Activated CD4-positive, alpha-beta T cell treated with anti-CD3 and anti-CD28 coated beads, Interleukin-2, amount 10 ng/mL, durations not matched to agents 24 days and 14 days (primary cell): ENCODE results near the gene LPCAT1. TPM values are rescaled to one million over a fixed set of nuclear protein-coding genes. Genes with fewer than 3 reads are reported as not detected.
A peak's percentile ranks its signal among the peaks of the same experiment; 100 is the strongest.
"Not testable (repeated sequence)": the region's sequence is repeated elsewhere in the genome, so short reads cannot be mapped to it uniquely, and the experiment has no call there.

Source experiments
- DNase-seq: peaks from one replicate; pipeline ENCODE4 v3.0.0; 2022
- H3K27ac Mint-ChIP-seq: one replicate; pipeline ENCODE4 v1.8.0; 2022; ENCODE audit warnings: mild to moderate bottlenecking, mixed read lengths
- H3K27me3 Mint-ChIP-seq: one replicate; pipeline ENCODE4 v1.8.0; 2022; ENCODE audit warnings: mixed read lengths
- H3K36me3 Mint-ChIP-seq: one replicate; pipeline ENCODE4 v1.8.0; 2022; ENCODE audit warnings: low read depth, mild to moderate bottlenecking, mixed read lengths
- H3K4me1 Mint-ChIP-seq: one replicate; pipeline ENCODE4 v1.8.0; 2021; ENCODE audit warnings: mixed read lengths
- H3K4me3 Mint-ChIP-seq: one replicate; pipeline ENCODE4 v1.8.0; 2022; ENCODE audit warnings: mild to moderate bottlenecking, moderate library complexity, mixed read lengths
- H3K9me3 Mint-ChIP-seq: one replicate; pipeline ENCODE4 v1.8.0; 2021; ENCODE audit warnings: mixed read lengths
- intact Hi-C: fragments of 100-400 bp; cut with micrococcal nuclease; formaldehyde crosslinking; loops from one replicate; pipeline ENCODE4 v1.15.1; 2023
- total RNA-seq: library from RNA; stranded (reverse); gene quantifications from 2 replicates; pipeline ENCODE4 v1.2.3, GENCODE V29; 2022

The LPCAT1 gene
- 93.2 and 95.6 TPM in 2 replicates for total RNA-seq

- Mint-ChIP-seq H3K27me3 (peaks cover 5% of the 10 kb centered on the region), H3K9me3 (no peaks in the 10 kb centered on the region), H3K27ac (peak within 1 kb of the TSS; percentile 70), H3K36me3 (peaks cover 16% of the 10 kb centered on the region), H3K4me1 (peaks cover 18% of the 10 kb centered on the region), H3K4me3 (peak within 1 kb of the TSS; percentile 89)
- intact Hi-C loops = loop anchor here (1.0 to 10.0 kb wide), 5 partner anchors 12 to 271 kb away; partner anchors contain the start of genes CLPTM1L and MRPL36
- DNase-seq = peak; percentile 95
These were observed at the start of gene LPCAT1 for GRCh38 chr5:1523793-1524480. TSS of gene LPCAT1 (minus strand) at chr5:1523960. CDS start at chr5:1523844, 116 bp downstream.

- H3K36me3 Mint-ChIP-seq, H3K27me3 Mint-ChIP-seq, H3K4me1 Mint-ChIP-seq, intact Hi-C loops, H3K9me3 Mint-ChIP-seq, DNase-seq, H3K27ac Mint-ChIP-seq, H3K4me3 Mint-ChIP-seq: not testable (repeated sequence)
These were observed 48.1 kb upstream of the LPCAT1 start for GRCh38 chr5:1571875-1572274.

GRCh38 chr5:1570975-1571374, 47.2 kb upstream of the LPCAT1 start:
- Mint-ChIP-seq H3K4me1 (no peaks in the 10 kb centered on the region), H3K36me3 (peaks cover 7% of the 10 kb centered on the region), H3K4me3 (no peak overlapping the region), H3K27ac (no peak overlapping the region), H3K9me3 (peaks cover 3% of the 10 kb centered on the region), H3K27me3 (no peaks in the 10 kb centered on the region)
- no peak for DNase-seq
- intact Hi-C loops = no loop called here

- no peak overlapping the region for H3K27ac Mint-ChIP-seq
- H3K36me3 Mint-ChIP-seq = peaks cover 7% of the 10 kb centered on the region
- intact Hi-C loops = no loop called here
- H3K4me1 Mint-ChIP-seq = no peaks in the 10 kb centered on the region
- no peaks in the 10 kb centered on the region for H3K27me3 Mint-ChIP-seq
- DNase-seq = no peak
- peaks cover 3% of the 10 kb centered on the region for H3K9me3 Mint-ChIP-seq
- no peak overlapping the region for H3K4me3 Mint-ChIP-seq
These were observed 44.6 kb upstream of the LPCAT1 start for GRCh38 chr5:1568201-1568979.

GRCh38 chr5:1567527-1568200, 43.9 kb upstream of the LPCAT1 start:
- H3K27ac Mint-ChIP-seq, H3K4me1 Mint-ChIP-seq, H3K27me3 Mint-ChIP-seq, H3K4me3 Mint-ChIP-seq, DNase-seq, intact Hi-C loops, H3K36me3 Mint-ChIP-seq, H3K9me3 Mint-ChIP-seq: not testable (repeated sequence)

- intact Hi-C loops = no loop called here
- no peaks in the 10 kb centered on the region for H3K4me1 Mint-ChIP-seq
- H3K27ac Mint-ChIP-seq = no peak overlapping the region
- H3K36me3 Mint-ChIP-seq = peaks cover 7% of the 10 kb centered on the region
- no peak for DNase-seq
- H3K27me3 Mint-ChIP-seq = no peaks in the 10 kb centered on the region
- H3K9me3 Mint-ChIP-seq = peaks cover 3% of the 10 kb centered on the region
- no peak overlapping the region for H3K4me3 Mint-ChIP-seq
These were observed 42.3 kb upstream of the LPCAT1 start for GRCh38 chr5:1565737-1566734.

GRCh38 chr5:1564824-1565736, 41.3 kb upstream of the LPCAT1 start:
- H3K27ac Mint-ChIP-seq = no peak overlapping the region
- no peak overlapping the region for H3K4me3 Mint-ChIP-seq
- H3K27me3 Mint-ChIP-seq = peaks cover 1% of the 10 kb centered on the region
- no peaks in the 10 kb centered on the region for H3K36me3 Mint-ChIP-seq
- intact Hi-C loops = no loop called here
- no peaks in the 10 kb centered on the region for H3K9me3 Mint-ChIP-seq
- no peak for DNase-seq
- no peaks in the 10 kb centered on the region for H3K4me1 Mint-ChIP-seq

- H3K4me1 Mint-ChIP-seq = no peaks in the 10 kb centered on the region
- intact Hi-C loops = no loop called here
- DNase-seq = no peak
- no peaks in the 10 kb centered on the region for H3K9me3 Mint-ChIP-seq
- no peak overlapping the region for H3K4me3 Mint-ChIP-seq
- H3K27ac Mint-ChIP-seq = no peak overlapping the region
- H3K36me3 Mint-ChIP-seq = no peaks in the 10 kb centered on the region
- H3K27me3 Mint-ChIP-seq = peaks cover 4% of the 10 kb centered on the region
These were observed 40.5 kb upstream of the LPCAT1 start for GRCh38 chr5:1564182-1564748.

- Mint-ChIP-seq H3K4me1 (no peaks in the 10 kb centered on the region), H3K4me3 (no peak overlapping the region), H3K27ac (no peak overlapping the region), H3K36me3 (no peaks in the 10 kb centered on the region), H3K27me3 (peaks cover 6% of the 10 kb centered on the region), H3K9me3 (no peaks in the 10 kb centered on the region)
- no peak for DNase-seq
- intact Hi-C loops = no loop called here
These were observed 39.9 kb upstream of the LPCAT1 start for GRCh38 chr5:1563617-1564181.

- Mint-ChIP-seq H3K4me1 (no peaks in the 10 kb centered on the region), H3K27me3 (peaks cover 6% of the 10 kb centered on the region), H3K27ac (no peak overlapping the region), H3K36me3 (no peaks in the 10 kb centered on the region), H3K9me3 (no peaks in the 10 kb centered on the region), H3K4me3 (no peak overlapping the region)
- intact Hi-C loops = no loop called here
- no peak for DNase-seq
These were observed 39.3 kb upstream of the LPCAT1 start for GRCh38 chr5:1563051-1563461.

- no peaks in the 10 kb centered on the region for H3K36me3 Mint-ChIP-seq
- H3K4me1 Mint-ChIP-seq = no peaks in the 10 kb centered on the region
- intact Hi-C loops = no loop called here
- no peak overlapping the region for H3K27ac Mint-ChIP-seq
- no peak for DNase-seq
- no peaks in the 10 kb centered on the region for H3K9me3 Mint-ChIP-seq
- peaks cover 6% of the 10 kb centered on the region for H3K27me3 Mint-ChIP-seq
- H3K4me3 Mint-ChIP-seq = no peak overlapping the region
These were observed 38.8 kb upstream of the LPCAT1 start for GRCh38 chr5:1562599-1562998.

GRCh38 chr5:1561402-1561929, 37.7 kb upstream of the LPCAT1 start:
- no peak for DNase-seq
- no peak overlapping the region for H3K27ac Mint-ChIP-seq
- no peaks in the 10 kb centered on the region for H3K36me3 Mint-ChIP-seq
- intact Hi-C loops = no loop called here
- H3K27me3 Mint-ChIP-seq = peaks cover 6% of the 10 kb centered on the region
- no peaks in the 10 kb centered on the region for H3K4me1 Mint-ChIP-seq
- H3K9me3 Mint-ChIP-seq = no peaks in the 10 kb centered on the region
- no peak overlapping the region for H3K4me3 Mint-ChIP-seq
